Uterus (tissue), 4 donors: ENCODE results near the gene PAPSS1. TPM values are rescaled to one million over a fixed set of nuclear protein-coding genes. Genes with fewer than 3 reads are reported as not detected.
"Not testable (repeated sequence)": the region's sequence is repeated elsewhere in the genome, so short reads cannot be mapped to it uniquely, and the experiment has no call there.

Experiments used
- DNase-seq, 2 donors: peaks; one replicate each; pipeline ENCODE4 v3.0.0-alpha.2; 2019 to 2020
- H3K27ac ChIP-seq, 2 donors: fragments of 200-600 bp; sonication (generic); 1 replicate in 1 of 2; 2 replicates in 1 of 2; pipeline ENCODE4 v1.5.1; 2016 to 2018
- H3K27me3 ChIP-seq, 2 donors: fragments of 200-600 bp; sonication (generic); one replicate each; pipeline ENCODE4 v1.5.1; 2018 to 2019; ENCODE audit warnings: control low read depth in 1 of 2
- H3K36me3 ChIP-seq, 2 donors: fragments of 200-600 bp; sonication (generic); one replicate each; pipeline ENCODE4 v1.5.1; 2019; ENCODE audit warnings: control low read depth in 1 of 2
- H3K4me1 ChIP-seq, 2 donors: fragments of 200-600 bp; sonication (generic); one replicate each; pipeline ENCODE4 v1.5.1; 2018 to 2019; ENCODE audit warnings: control low read depth in 1 of 2
- H3K4me3 ChIP-seq, 2 donors: fragments of 200-600 bp; sonication (generic); 1 replicate in 1 of 2; 2 replicates in 1 of 2; pipeline ENCODE4 v1.5.1; 2018 to 2019; ENCODE audit warnings: mild to moderate bottlenecking in 1 of 2
- H3K9me3 ChIP-seq, 2 donors: fragments of 200-600 bp; sonication (generic); one replicate each; pipeline ENCODE4 v1.5.1; 2019; ENCODE audit warnings: control low read depth in 1 of 2
- CTCF ChIP-seq, 4 experiments: fragments of 200-600 bp in 2 of 4; fragments of 450-650 bp in 2 of 4; sonication (generic) in 2 of 4; IDR thresholded peaks; one replicate each; pipeline ENCODE4 v1.5.1; 2016 to 2019; ENCODE audit warnings: antibody characterized with exemption in 4 of 4, mild to moderate bottlenecking in 2 of 4, moderate library complexity in 1 of 4
- POLR2A ChIP-seq, 2 donors: fragments of 450-650 bp; IDR thresholded peaks; one replicate each; pipeline ENCODE4 v1.6.1; 2016; ENCODE audit warnings: antibody characterized with exemption in 2 of 2, mild to moderate bottlenecking in 1 of 2, moderate library complexity in 1 of 2
- intact Hi-C: fragments of 100-400 bp; cut with DNase I; formaldehyde crosslinking; loops from one replicate; pipeline ENCODE4 v1.15.1; 2023; ENCODE audit warnings: low total_unique reads
- total RNA-seq, 4 donors: library from RNA; depleted of rRNA in 3 of 4; stranded (reverse); fragments of >200 nt in 3 of 4; gene quantifications; one replicate each; pipeline versions ENCODE4 v1.1.0 to v1.2.4, GENCODE V29; 2014 to 2023
- donor health status: DM: yes; HTN: yes; CAD: no.

The PAPSS1 gene
- total RNA-seq, 4 donors from 2014 or later, result 17.4 to 81.8 (median 25.9) TPM

DNA sequence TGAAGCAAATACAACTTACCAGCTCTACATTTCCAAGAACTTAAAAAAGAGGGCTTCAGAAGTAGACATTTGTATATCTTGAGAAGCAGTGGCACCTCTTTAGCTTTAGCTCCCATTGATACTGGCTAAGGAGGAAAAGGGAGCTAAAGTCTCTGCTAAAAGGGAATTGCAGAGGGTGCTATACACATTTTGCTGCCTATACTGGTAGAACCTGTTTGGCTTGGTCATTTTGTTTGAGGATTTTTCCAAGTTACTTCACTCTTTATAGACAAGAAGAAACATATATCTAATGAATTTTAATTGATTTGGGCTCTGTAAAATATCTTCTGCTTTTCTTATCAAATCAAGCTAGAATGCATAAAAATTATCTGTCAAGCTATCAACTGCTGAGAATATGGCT lies 11.8 kb downstream of the PAPSS1 start:
- no peak for DNase-seq
- H3K4me1 ChIP-seq, result no peaks in the 10 kb centered on the region
- H3K27me3 ChIP-seq, result no peaks in the 10 kb centered on the region
- no peak overlapping the region for H3K4me3 ChIP-seq
- no peaks in the 10 kb centered on the region for H3K36me3 ChIP-seq
- peaks cover 0 to 19% of the 10 kb centered on the region in 2 donors for H3K9me3 ChIP-seq
- no peak overlapping the region for H3K27ac ChIP-seq
- intact Hi-C loops, result no loop called here
- TF ChIP-seq POLR2A (IDR thresholded peaks at IDR 0.05) (no peak), CTCF (IDR thresholded peaks at IDR 0.05) (no peak)

- H3K4me1 ChIP-seq, result no peaks in the 10 kb centered on the region
- TF ChIP-seq CTCF (IDR thresholded peaks at IDR 0.05) (no peak), POLR2A (IDR thresholded peaks at IDR 0.05) (no peak)
- intact Hi-C loops, result no loop called here
- H3K9me3 ChIP-seq, result peaks cover 0 to 19% of the 10 kb centered on the region in 2 donors
- H3K27me3 ChIP-seq, result no peaks in the 10 kb centered on the region
- H3K4me3 ChIP-seq, result no peak overlapping the region
- DNase-seq, result no peak
- H3K27ac ChIP-seq, result no peak overlapping the region
- H3K36me3 ChIP-seq, result no peaks in the 10 kb centered on the region
These were observed 14.1 kb downstream of the PAPSS1 start for GRCh38 chr4:107705742-107706556.

DNA sequence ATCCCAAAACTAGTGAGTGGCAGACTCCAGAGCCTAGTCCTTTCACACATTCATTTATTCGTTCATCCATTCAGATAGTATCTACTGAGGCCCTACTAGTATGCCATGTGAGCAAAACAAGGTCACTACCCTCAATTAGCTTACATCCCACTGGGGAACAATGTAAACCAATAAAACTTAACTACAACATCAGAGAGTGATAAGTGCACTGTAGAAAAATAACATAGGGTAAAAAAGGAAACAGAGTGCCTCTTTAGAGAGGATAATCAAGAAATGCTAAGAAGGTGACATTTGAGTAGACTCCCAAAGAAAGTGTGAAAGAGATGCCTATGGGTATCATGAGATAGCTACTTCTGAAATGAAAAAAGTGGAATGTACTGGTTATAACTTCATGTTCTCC lies 18.5 kb downstream of the PAPSS1 start:
- DNase-seq, result no peak
- Histone ChIP-seq H3K27ac (no peak overlapping the region), H3K27me3 (no peaks in the 10 kb centered on the region), H3K4me3 (no peak overlapping the region), H3K9me3 (peaks cover 0 to 15% of the 10 kb centered on the region in 2 donors), H3K4me1 (no peaks in the 10 kb centered on the region), H3K36me3 (no peaks in the 10 kb centered on the region)
- TF ChIP-seq CTCF (IDR thresholded peaks at IDR 0.05), result no peak
- TF ChIP-seq POLR2A (IDR thresholded peaks at IDR 0.05), result no peak
- intact Hi-C loops, result no loop called here

DNA sequence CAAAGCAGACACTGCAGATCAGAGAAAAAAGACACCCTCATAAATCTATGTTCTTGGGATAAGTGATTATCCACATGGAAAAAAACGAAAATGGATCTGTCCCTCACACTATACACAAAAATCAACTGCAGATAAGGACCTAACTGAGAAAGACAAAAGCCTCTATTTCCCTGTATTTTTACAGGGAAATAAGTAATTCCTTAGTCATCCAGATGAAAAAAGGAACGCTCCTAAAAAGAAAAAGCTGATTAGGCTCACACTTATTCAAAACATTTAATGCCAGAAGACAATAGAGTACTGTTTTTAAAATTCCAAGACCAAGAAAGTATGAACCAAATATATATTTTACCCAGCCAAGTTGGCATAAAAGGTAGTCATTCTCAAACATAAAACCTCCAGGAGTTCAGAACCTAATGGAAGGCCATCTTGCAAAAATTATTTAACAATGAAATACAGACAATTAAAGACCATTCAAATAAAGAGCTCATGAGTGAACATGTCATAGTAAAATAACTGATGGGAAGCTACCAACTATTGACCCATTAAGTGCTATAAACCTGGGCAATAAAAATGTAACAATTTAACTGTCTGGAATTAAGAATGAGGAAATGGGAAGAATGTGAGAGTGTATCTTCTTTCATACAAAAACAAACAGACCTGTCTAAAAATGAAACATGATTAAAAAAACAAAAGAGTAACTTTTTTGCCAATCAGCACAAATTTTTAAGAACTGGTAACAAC lies 20.4 kb downstream of the PAPSS1 start:
- H3K27me3 ChIP-seq, result no peaks in the 10 kb centered on the region
- no peaks in the 10 kb centered on the region for H3K9me3 ChIP-seq
- H3K36me3 ChIP-seq, result no peaks in the 10 kb centered on the region
- H3K4me3 ChIP-seq, result no peak overlapping the region
- H3K27ac ChIP-seq, result no peak overlapping the region
- TF ChIP-seq POLR2A (IDR thresholded peaks at IDR 0.05), result no peak
- no peak for TF ChIP-seq CTCF (IDR thresholded peaks at IDR 0.05)
- intact Hi-C loops, result no loop called here
- no peak for DNase-seq
- no peaks in the 10 kb centered on the region for H3K4me1 ChIP-seq

- H3K4me3 ChIP-seq, H3K4me1 ChIP-seq, DNase-seq, H3K36me3 ChIP-seq, intact Hi-C loops, H3K27me3 ChIP-seq, H3K27ac ChIP-seq, H3K9me3 ChIP-seq: not testable (repeated sequence)
These were observed 23.8 kb downstream of the PAPSS1 start for GRCh38 chr4:107696187-107696586.
